Activated T-cell treated with anti-CD3 and anti-CD28 coated beads for 4 hours (primary cell): ENCODE data around the gene CNTN4.
"Not testable (repeated sequence)": the region's sequence is repeated elsewhere in the genome, so short reads cannot be mapped to it uniquely, and the experiment has no call there.

Experiments used
- DNase-seq: peaks from one replicate; pipeline ENCODE4 v3.0.0-alpha.2; 2020

Gene CNTN4

GRCh38 chr3:2873986-2874385 is 775.3 kb downstream of the CNTN4 start:
- no peak for DNase-seq

- no peak for DNase-seq
These were observed 777.0 kb downstream of the CNTN4 start for GRCh38 chr3:2875699-2876098.

- DNase-seq: no peak
These were observed 777.7 kb downstream of the CNTN4 start for GRCh38 chr3:2876362-2876761.

- no peak for DNase-seq
These were observed 780.4 kb downstream of the CNTN4 start for GRCh38 chr3:2879023-2879422.

- no peak for DNase-seq
These were observed 780.9 kb downstream of the CNTN4 start for GRCh38 chr3:2879587-2879986.

- no peak for DNase-seq
These were observed 781.6 kb downstream of the CNTN4 start for GRCh38 chr3:2880218-2880756.

GRCh38 chr3:2883283-2883682 is 784.6 kb downstream of the CNTN4 start:
- DNase-seq: no peak

GRCh38 chr3:2888592-2888991 is 789.9 kb downstream of the CNTN4 start:
- no peak for DNase-seq

- DNase-seq: no peak
These were observed 791.1 kb downstream of the CNTN4 start for GRCh38 chr3:2889736-2890135.

GRCh38 chr3:2896308-2896939 is 797.8 kb downstream of the CNTN4 start:
- DNase-seq: no peak

GRCh38 chr3:2897821-2898220 is 799.2 kb downstream of the CNTN4 start:
- no peak for DNase-seq

- DNase-seq: no peak
These were observed 800.1 kb downstream of the CNTN4 start for GRCh38 chr3:2898591-2899353.

- DNase-seq: no peak
These were observed 805.4 kb downstream of the CNTN4 start for GRCh38 chr3:2904054-2904453.

GRCh38 chr3:2908693-2909351 is 810.2 kb downstream of the CNTN4 start:
- no peak for DNase-seq

GRCh38 chr3:2910997-2911396 is 812.3 kb downstream of the CNTN4 start:
- no peak for DNase-seq

- DNase-seq: no peak
These were observed 817.2 kb downstream of the CNTN4 start for GRCh38 chr3:2915826-2916225.

GRCh38 chr3:2916640-2917039 is 818.0 kb downstream of the CNTN4 start:
- not testable (repeated sequence) for DNase-seq

- DNase-seq: no peak
These were observed 821.4 kb downstream of the CNTN4 start for GRCh38 chr3:2920103-2920502.

- DNase-seq: no peak
These were observed 822.8 kb downstream of the CNTN4 start for GRCh38 chr3:2921452-2921851.

GRCh38 chr3:2921903-2922302 is 823.2 kb downstream of the CNTN4 start:
- DNase-seq: no peak

- DNase-seq: no peak
These were observed 824.7 kb downstream of the CNTN4 start for GRCh38 chr3:2923390-2923789.

GRCh38 chr3:2927259-2927658 is 828.6 kb downstream of the CNTN4 start:
- DNase-seq: no peak

- DNase-seq: no peak
These were observed 830.9 kb downstream of the CNTN4 start for GRCh38 chr3:2929574-2929973.

GRCh38 chr3:2931265-2931664 is 832.6 kb downstream of the CNTN4 start:
- DNase-seq: no peak
